ENCODE data around the gene SIGLEC7. TPM values are rescaled to one million over a fixed set of nuclear protein-coding genes. Genes with fewer than 3 reads are reported as not detected.

The SIGLEC7 gene
- total RNA-seq, 1 donor from 2014 or later = not detected

- no peaks in the 10 kb centered on the region for H3K9me3 Mint-ChIP-seq
- ChIA-PET CTCF (no interaction called here), POLR2A (no interaction called here)
- H3K27me3 Mint-ChIP-seq = peaks cover 36% of the 10 kb centered on the region
- ATAC-seq (ENCODE audit: low read depth) (no peak), DNase-seq (no peak)
- TF ChIP-seq, protein P1, sequence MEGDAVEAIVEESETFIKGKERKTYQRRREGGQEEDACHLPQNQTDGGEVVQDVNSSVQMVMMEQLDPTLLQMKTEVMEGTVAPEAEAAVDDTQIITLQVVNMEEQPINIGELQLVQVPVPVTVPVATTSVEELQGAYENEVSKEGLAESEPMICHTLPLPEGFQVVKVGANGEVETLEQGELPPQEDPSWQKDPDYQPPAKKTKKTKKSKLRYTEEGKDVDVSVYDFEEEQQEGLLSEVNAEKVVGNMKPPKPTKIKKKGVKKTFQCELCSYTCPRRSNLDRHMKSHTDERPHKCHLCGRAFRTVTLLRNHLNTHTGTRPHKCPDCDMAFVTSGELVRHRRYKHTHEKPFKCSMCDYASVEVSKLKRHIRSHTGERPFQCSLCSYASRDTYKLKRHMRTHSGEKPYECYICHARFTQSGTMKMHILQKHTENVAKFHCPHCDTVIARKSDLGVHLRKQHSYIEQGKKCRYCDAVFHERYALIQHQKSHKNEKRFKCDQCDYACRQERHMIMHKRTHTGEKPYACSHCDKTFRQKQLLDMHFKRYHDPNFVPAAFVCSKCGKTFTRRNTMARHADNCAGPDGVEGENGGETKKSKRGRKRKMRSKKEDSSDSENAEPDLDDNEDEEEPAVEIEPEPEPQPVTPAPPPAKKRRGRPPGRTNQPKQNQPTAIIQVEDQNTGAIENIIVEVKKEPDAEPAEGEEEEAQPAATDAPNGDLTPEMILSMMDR (IDR thresholded peaks at IDR 0.05) = no peak
- H3K4me1 Mint-ChIP-seq = no peaks in the 10 kb centered on the region
- no peak overlapping the region for H3K27ac Mint-ChIP-seq
- H3K4me3 Mint-ChIP-seq = no peak overlapping the region
- intact Hi-C loops (cut with micrococcal nuclease) = no loop called here
- no peaks in the 10 kb centered on the region for H3K36me3 Mint-ChIP-seq (ENCODE audit: low read depth)
Observed at GRCh38 chr19:51114087-51114729, 27.9 kb upstream of the SIGLEC7 start.

DNA sequence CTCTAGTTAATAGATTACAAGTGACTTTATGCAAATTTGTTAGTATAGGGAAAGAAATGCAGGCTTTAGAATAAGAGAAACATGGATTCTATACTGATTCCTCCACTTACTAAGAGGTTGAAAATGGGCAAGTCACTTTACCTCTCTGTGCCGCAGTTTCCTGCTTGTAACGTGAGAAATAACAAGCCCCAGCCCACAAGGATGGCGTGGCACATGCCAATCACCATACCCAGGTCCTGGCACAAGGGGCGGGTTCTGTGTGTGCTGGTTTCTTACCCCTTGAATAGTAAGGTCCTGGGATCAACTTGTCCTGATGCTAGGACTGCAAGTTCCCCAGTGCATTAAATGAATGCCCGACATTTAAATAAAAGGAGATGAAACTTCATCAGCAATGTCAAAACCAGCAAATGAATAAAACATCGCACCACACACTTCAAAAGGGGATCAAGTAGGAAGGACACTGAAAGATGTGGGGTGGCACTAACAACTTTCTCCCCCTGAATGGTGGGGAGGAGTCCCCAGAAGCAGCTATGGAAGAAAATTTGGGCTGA is 25.3 kb upstream of the SIGLEC7 start:
- Mint-ChIP-seq H3K4me3 (no peak overlapping the region), H3K4me1 (no peaks in the 10 kb centered on the region), H3K27me3 (peaks cover 40% of the 10 kb centered on the region), H3K36me3 (ENCODE audit: low read depth) (no peaks in the 10 kb centered on the region), H3K9me3 (no peaks in the 10 kb centered on the region), H3K27ac (no peak overlapping the region)
- ChIA-PET POLR2A (no interaction called here), CTCF (no interaction called here)
- no peak for DNase-seq
- TF ChIP-seq, protein P1 (IDR thresholded peaks at IDR 0.05) = no peak
- no peak for ATAC-seq (ENCODE audit: low read depth)
- intact Hi-C loops (cut with micrococcal nuclease) = no loop called here

- no peak overlapping the region for H3K27ac Mint-ChIP-seq
- H3K4me1 Mint-ChIP-seq = peaks cover 10% of the 10 kb centered on the region
- CTCF ChIA-PET = no interaction called here
Observed at GRCh38 chr19:51119101-51119500, 23.0 kb upstream of the SIGLEC7 start.

DNA sequence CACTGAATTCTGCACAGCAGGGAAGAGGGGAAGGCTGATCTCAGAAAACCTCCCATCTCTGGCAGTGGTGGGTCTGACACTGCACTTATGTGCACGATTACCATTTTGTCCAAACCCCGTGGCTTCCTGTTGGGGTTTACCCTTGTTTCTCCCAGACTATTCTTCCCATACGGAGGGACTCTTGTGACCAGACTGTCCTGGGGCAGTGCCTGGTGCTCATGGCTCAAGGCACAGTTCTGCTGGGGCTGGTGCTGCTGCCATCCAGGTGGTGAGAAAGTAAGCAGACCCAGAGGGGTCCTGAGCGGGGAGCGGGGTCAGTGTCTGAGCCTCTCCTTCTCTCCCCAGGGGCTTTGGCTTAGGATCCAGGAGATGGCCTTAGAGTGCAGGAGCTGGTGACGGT is 22.5 kb upstream of the SIGLEC7 start:
- TF ChIP-seq, protein P1 (IDR thresholded peaks at IDR 0.05) = no peak
- Mint-ChIP-seq H3K9me3 (no peaks in the 10 kb centered on the region), H3K27me3 (peaks cover 46% of the 10 kb centered on the region), H3K4me3 (no peak overlapping the region), H3K4me1 (peaks cover 12% of the 10 kb centered on the region), H3K27ac (no peak overlapping the region), H3K36me3 (ENCODE audit: low read depth) (no peaks in the 10 kb centered on the region)
- intact Hi-C loops (cut with micrococcal nuclease) = no loop called here
- no peak for ATAC-seq (ENCODE audit: low read depth)
- ChIA-PET POLR2A (interaction anchor here (0.6 kb wide), 1 partner anchor 25 kb away, joined by 7 read pairs; no protein-coding TSS in a partner anchor), CTCF (no interaction called here)
- DNase-seq = no peak

More at GRCh38 chr19:51119101-51119500, 23.0 kb upstream of the SIGLEC7 start:
- Mint-ChIP-seq H3K4me3 (no peak overlapping the region), H3K27me3 (peaks cover 48% of the 10 kb centered on the region), H3K36me3 (ENCODE audit: low read depth) (no peaks in the 10 kb centered on the region), H3K9me3 (no peaks in the 10 kb centered on the region)
- DNase-seq = no peak
- TF ChIP-seq, protein P1 (IDR thresholded peaks at IDR 0.05) = no peak
- ATAC-seq (ENCODE audit: low read depth) = no peak
- intact Hi-C loops (cut with micrococcal nuclease) = no loop called here
- POLR2A ChIA-PET = no interaction called here

GRCh38 chr19:51120160-51120559 is 21.9 kb upstream of the SIGLEC7 start:
- no peak for DNase-seq
- intact Hi-C loops (cut with micrococcal nuclease) = no loop called here
- Mint-ChIP-seq H3K27ac (no peak overlapping the region), H3K4me1 (peaks cover 12% of the 10 kb centered on the region), H3K4me3 (no peak overlapping the region), H3K27me3 (peaks cover 43% of the 10 kb centered on the region), H3K36me3 (ENCODE audit: low read depth) (no peaks in the 10 kb centered on the region), H3K9me3 (no peaks in the 10 kb centered on the region)
- TF ChIP-seq, protein P1 (IDR thresholded peaks at IDR 0.05) = no peak
- CTCF ChIA-PET = no interaction called here
- POLR2A ChIA-PET = no interaction called here
- ATAC-seq (ENCODE audit: low read depth) = no peak

Measured in activated B cell treated with CpG ODN at 0.5 μM for 24 hours (primary cell).